Immature natural killer cell (primary cell): Measurements from ENCODE around the gene LRPAP1. TPM values are rescaled to one million over a fixed set of nuclear protein-coding genes. Genes with fewer than 3 reads are reported as not detected.

Experiments used
- DNase-seq, 3 donors: peaks; one replicate each; pipeline ENCODE4 v3.0.0; 2022; ENCODE audit warnings: mixed read lengths in 1 of 3
- H3K27ac Mint-ChIP-seq, 6 donors: one replicate each; pipeline ENCODE4 v1.8.0; 2020; ENCODE audit warnings: mixed read lengths in 6 of 6, mild to moderate bottlenecking in 5 of 6, inconsistent platforms in 4 of 6, moderate library complexity in 3 of 6
- H3K27me3 Mint-ChIP-seq, 3 donors: one replicate each; pipeline ENCODE4 v1.8.0; 2020 to 2021; ENCODE audit warnings: low read depth in 3 of 3, mild to moderate bottlenecking in 3 of 3, mixed read lengths in 3 of 3, moderate library complexity in 3 of 3, inconsistent platforms in 1 of 3
- H3K36me3 Mint-ChIP-seq, 3 donors: one replicate each; pipeline ENCODE4 v1.8.0; 2020; ENCODE audit warnings: mixed read lengths in 3 of 3, inconsistent platforms in 2 of 3, mild to moderate bottlenecking in 2 of 3
- H3K4me1 Mint-ChIP-seq, 2 donors: one replicate each; pipeline ENCODE4 v1.8.0; 2020; ENCODE audit warnings: inconsistent platforms in 2 of 2, mild to moderate bottlenecking in 2 of 2, mixed read lengths in 2 of 2, moderate library complexity in 1 of 2
- H3K4me3 Mint-ChIP-seq, 5 donors: one replicate each; pipeline ENCODE4 v1.8.0; 2020; ENCODE audit warnings: mild to moderate bottlenecking in 5 of 5, mixed read lengths in 5 of 5, inconsistent platforms in 3 of 5, moderate library complexity in 3 of 5
- H3K9me3 Mint-ChIP-seq, 6 donors: one replicate each; pipeline ENCODE4 v1.8.0; 2020; ENCODE audit warnings: mild to moderate bottlenecking in 6 of 6, mixed read lengths in 6 of 6, inconsistent platforms in 4 of 6, moderate library complexity in 3 of 6
- polyA plus RNA-seq, 3 donors: library from polyadenylated mRNA; unstranded; fragments of 300-500 nt; fragmentation: Illumina TruSeq; gene quantifications; one replicate each; pipeline ENCODE4 v1.2.3, GENCODE V29; 2021

The LRPAP1 gene
- polyA plus RNA-seq, 3 donors from 2014 or later = 98.7 to 185 (median 148) TPM

DNA sequence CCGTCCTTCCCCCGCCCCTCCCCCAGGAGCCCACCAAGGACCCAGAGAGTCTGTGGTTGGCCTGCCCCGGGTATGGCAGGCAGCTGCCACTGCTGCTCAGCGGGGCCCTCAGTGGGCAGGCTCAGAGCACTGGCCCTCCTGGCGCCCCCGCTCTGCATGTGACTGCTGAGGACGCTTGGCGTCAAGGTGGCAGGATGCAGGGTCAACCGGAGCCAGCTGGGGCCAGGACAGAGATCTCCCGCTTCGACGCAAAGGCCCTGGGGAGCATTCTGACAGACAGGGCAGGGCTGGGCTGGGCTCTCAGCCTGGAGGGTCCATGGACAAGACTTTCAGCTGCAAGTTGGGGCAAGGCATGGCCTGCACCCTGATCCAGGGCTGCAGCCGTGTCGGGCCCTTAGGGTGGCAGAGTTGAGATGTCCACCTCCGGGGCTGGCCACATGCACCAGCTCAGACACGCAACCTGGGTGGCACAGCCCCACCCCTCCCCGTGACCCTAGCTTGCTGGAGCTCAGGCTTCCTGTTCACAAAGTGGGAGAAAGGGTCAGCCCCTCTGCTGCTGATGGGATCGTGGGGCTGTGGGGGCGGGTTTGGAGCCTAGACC, 30.3 kb downstream of the LRPAP1 start:
- peaks cover 0 to 2% (median 0%) of the 10 kb centered on the region in 6 donors for H3K9me3 Mint-ChIP-seq
- no peak overlapping the region for H3K4me3 Mint-ChIP-seq

DNA sequence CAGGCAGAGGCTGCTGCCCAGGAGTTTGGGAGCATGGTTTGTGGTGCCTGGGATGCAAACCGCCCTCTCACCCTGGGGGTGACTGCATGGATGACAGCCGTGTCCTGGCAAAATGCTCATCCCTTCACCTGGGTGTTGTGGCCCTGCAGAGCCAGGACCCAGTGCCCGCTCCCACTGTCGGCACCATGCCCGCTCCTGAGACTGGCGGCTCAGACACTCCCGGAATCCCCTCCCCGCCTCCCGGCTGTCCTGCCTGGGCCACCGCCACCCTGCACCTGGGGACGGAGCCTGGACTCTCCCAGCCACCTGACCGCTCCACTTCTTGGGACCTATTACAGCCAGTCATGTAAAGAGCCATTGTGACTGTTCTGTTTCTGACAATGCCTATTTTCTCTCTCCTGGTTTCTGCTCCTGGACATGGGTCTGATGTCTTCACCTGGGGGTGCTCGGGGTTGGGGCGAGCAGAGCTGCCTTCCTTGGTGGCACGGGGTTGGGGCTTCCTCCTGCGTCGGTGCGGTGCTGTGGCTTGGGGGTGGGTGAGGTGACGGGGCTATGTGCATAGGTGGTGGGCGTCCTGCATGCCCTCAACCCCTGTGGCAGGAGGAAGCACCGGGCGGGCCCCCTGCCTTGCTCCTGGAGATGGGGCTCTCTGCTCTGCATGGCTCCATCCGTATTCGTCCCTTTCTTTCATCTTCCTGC, 30.9 kb downstream of the LRPAP1 start:
- H3K27me3 Mint-ChIP-seq = no peaks in the 10 kb centered on the region
- H3K36me3 Mint-ChIP-seq = peaks cover 3 to 6% (median 4%) of the 10 kb centered on the region in 3 donors
- peaks cover 0 to 2% (median 0%) of the 10 kb centered on the region in 6 donors for H3K9me3 Mint-ChIP-seq
- no peak overlapping the region for H3K4me3 Mint-ChIP-seq
- H3K4me1 Mint-ChIP-seq = peaks cover 8 to 10% of the 10 kb centered on the region in 2 donors
- H3K27ac Mint-ChIP-seq = no peak overlapping the region
- no peak for DNase-seq

More for the DNA sequence above, 30.3 kb downstream of the LRPAP1 start:
- Mint-ChIP-seq H3K4me1 (peaks cover 8% of the 10 kb centered on the region in 2 donors), H3K27me3 (no peaks in the 10 kb centered on the region), H3K36me3 (peaks cover 3 to 7% (median 6%) of the 10 kb centered on the region in 3 donors), H3K27ac (no peak overlapping the region)
- no peak for DNase-seq

DNA sequence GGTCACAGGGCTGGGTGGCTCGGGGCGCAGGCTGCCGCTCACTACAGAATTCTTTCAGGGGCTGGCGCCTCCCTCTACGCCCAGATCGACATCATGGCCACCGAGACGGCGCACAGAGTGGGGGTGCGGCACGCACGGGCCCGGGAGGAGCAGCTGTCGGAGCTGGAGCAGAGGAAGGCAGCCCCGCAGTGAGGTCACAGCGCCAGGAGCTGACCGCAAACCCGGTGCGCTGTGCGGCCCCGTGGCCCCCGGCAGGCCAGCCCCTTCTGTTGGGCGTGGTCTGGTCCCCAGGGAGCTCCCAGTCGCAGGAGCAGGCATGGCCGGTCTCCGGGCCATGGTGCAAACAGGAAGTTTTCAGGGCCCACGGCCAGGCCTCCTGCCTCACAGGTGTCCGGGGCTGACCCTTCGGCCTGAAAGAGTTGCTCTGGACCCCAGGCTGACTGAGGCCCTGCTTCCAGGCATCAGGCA, 31.6 kb downstream of the LRPAP1 start:
- DNase-seq = no peak
- H3K36me3 Mint-ChIP-seq = peaks cover 3 to 6% (median 4%) of the 10 kb centered on the region in 3 donors
- no peak overlapping the region for H3K4me3 Mint-ChIP-seq
- H3K4me1 Mint-ChIP-seq = peaks cover 8 to 11% of the 10 kb centered on the region in 2 donors
- H3K27me3 Mint-ChIP-seq = no peaks in the 10 kb centered on the region
- peaks cover 0 to 2% (median 0%) of the 10 kb centered on the region in 6 donors for H3K9me3 Mint-ChIP-seq
- H3K27ac Mint-ChIP-seq = no peak overlapping the region

DNA sequence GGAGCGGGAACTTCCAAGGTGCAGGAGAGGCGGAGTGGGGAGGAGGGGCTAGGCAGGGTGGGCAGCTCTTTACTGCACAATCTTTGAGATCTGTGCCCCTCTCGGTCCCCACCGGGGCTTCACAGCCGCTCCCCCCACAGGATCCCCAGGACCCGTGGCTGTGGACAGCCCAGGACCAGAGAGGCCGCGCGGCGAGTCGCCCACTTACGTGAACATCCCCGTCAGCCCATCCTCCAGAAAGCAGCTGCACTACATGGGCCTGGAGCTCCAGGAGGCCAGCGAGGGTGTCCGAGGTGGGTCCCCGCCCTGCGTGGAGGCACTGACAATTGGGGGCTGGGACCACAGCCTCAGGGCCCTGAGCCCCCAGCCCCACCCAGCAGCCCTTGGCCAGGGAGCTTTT, 32.1 kb downstream of the LRPAP1 start:
- Mint-ChIP-seq H3K27me3 (no peaks in the 10 kb centered on the region), H3K9me3 (no peaks in the 10 kb centered on the region), H3K36me3 (peaks cover 3 to 6% (median 4%) of the 10 kb centered on the region in 3 donors), H3K4me1 (peaks cover 8 to 11% of the 10 kb centered on the region in 2 donors), H3K4me3 (no peak overlapping the region), H3K27ac (no peak overlapping the region)
- no peak for DNase-seq

DNA sequence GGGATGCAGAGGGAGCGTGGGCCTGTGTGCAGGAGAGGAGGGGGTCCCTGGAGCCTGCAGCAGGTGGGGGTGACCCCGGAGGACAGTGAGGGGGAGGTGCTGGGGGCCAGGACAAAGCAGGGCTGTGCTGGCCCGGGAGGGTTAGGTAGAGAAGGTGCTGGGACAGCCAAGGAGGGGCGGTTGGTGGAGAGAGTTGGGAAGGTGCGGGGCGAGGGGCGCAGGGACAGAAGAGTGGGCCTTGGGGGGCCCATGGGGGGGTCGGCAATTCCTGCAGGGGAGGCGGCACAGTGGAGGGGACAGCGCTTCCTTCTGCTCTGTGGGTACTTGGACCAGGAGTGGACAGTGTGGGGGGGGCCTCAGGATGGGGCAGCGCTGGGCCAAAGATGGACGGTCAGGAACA, 32.5 kb downstream of the LRPAP1 start:
- Mint-ChIP-seq H3K27me3 (no peaks in the 10 kb centered on the region), H3K9me3 (no peaks in the 10 kb centered on the region), H3K36me3 (peaks cover 3 to 6% (median 4%) of the 10 kb centered on the region in 3 donors), H3K27ac (no peak overlapping the region), H3K4me3 (no peak overlapping the region), H3K4me1 (peaks cover 8 to 11% of the 10 kb centered on the region in 2 donors)
- no peak for DNase-seq

DNA sequence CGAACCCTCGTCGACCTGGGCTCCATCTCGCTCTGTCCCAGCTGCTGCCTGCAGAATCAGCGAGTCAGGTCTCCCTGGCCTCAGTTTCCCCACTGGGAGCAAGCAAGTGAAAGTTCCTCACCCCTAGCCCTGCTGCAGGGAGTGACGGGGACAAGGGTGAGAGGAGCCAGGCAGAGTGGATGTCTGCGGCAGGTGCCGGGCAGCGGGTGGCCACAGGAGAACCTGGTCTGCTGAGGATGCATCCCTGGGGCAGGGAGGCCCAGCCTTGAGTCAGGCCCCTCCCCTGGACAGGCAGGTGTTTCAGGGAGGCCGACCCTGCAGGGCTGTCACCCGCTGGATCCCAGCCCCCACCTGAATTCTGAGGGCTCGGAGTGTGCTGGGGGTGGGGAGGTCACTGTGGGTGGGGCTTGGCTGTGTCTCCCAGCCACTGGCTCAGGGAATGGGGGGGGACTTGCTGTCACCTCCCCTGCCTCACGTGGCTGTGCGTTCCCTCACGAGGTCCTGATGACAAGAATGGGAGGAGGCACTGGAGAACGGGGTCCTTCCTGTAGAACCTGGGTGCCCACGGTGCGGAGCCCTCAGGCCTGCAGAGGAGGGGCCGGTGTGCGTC, 33.2 kb downstream of the LRPAP1 start:
- no peaks in the 10 kb centered on the region for H3K27me3 Mint-ChIP-seq
- no peak overlapping the region for H3K4me3 Mint-ChIP-seq
- no peaks in the 10 kb centered on the region for H3K9me3 Mint-ChIP-seq
- no peak for DNase-seq
- H3K36me3 Mint-ChIP-seq = peaks cover 3 to 6% (median 4%) of the 10 kb centered on the region in 3 donors
- peaks cover 8 to 11% of the 10 kb centered on the region in 2 donors for H3K4me1 Mint-ChIP-seq
- H3K27ac Mint-ChIP-seq = no peak overlapping the region

DNA sequence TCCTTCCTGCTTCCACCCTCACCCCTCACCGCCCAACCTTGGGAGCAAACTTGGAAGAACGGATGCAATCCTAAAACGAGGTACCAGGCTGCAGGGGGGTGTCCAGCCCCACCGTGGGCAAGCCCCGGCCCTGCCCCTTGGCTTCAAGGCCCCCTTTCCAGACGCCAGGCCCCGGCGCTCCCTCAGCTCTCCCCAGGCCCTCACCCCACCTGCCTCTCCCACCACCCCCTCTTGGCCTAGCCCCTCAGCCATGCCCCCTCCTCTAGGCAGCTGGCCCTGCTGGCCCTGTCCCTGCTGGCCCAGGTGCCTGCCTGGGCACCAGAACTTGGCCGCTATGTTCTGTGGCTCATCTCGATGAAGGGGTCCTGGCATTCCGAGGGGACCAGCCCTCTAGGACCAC, 33.8 kb downstream of the LRPAP1 start:
- DNase-seq = no peak
- H3K4me1 Mint-ChIP-seq = peaks cover 3 to 8% of the 10 kb centered on the region in 2 donors
- no peaks in the 10 kb centered on the region for H3K27me3 Mint-ChIP-seq
- H3K9me3 Mint-ChIP-seq = no peaks in the 10 kb centered on the region
- no peak overlapping the region for H3K4me3 Mint-ChIP-seq
- peaks cover under 1 to 2% (median 2%) of the 10 kb centered on the region in 3 donors for H3K36me3 Mint-ChIP-seq
- no peak overlapping the region for H3K27ac Mint-ChIP-seq

DNA sequence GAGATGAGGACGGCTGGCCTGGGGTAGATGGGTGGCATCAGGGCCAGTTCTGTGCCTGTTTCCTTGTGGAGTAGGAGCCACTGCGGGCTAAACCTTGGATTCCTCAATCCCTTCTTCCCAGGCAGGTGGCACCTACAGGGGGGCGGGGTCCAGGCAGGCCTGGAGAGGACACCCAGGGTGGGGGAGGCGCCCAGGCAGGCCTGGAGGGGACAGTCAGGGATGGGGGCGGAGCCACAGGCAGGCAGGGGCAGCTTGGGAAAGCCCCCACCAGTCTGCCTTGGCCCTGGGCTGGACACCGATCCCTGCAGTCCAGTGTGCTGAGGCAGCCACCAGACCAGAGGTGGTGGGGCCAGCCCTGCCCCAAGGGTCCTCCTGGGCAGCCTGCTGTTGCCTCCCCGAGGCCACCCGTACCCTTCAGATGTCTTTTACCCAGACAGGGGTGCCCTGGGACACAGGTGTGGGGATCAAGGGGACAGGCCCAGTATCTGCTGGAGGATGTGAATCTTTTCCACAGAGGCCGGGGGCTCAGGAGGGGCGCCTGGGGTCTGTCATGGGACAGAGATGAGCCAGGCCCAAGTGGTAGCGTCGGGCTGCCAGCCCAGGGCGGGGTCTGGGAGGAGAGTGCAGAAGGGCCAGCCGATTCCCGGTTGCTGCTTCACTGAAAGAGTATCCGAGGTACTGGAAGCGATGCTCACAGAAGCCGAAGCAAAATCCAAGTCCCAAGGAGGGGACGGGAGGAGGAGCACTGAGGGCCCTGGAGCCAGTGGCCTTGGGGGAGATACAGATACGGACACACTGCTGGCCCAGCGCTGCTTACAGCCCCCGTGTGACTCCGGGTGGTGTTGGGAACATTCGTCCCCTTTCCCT, 34.5 kb downstream of the LRPAP1 start:
- H3K27ac Mint-ChIP-seq = no peak overlapping the region
- no peak for DNase-seq
- no peak overlapping the region for H3K4me3 Mint-ChIP-seq
- no peaks in the 10 kb centered on the region for H3K27me3 Mint-ChIP-seq
- no peaks in the 10 kb centered on the region for H3K9me3 Mint-ChIP-seq
- H3K4me1 Mint-ChIP-seq = peaks cover 0 to 6% of the 10 kb centered on the region in 2 donors
- no peaks in the 10 kb centered on the region for H3K36me3 Mint-ChIP-seq

DNA sequence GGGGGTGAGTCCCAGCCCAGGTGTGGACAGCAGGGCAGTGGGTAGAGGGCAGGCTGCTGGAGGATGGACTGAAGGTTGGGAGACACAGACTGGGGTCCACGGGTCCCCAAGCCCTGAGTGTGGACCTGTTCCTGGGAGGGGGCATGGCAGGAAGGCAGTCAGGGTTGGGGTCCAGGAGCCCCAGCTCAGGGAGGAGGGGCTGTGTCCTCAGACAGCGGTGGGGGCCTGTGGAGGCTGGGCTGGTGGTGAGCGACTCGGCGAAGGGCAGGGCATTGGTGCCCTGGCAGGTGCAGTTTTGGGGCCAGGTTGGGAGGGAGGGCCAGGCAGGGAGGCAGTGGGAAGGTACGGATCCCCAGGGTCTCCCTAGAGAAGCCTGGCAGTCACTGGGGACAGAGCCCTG, 35.1 kb downstream of the LRPAP1 start:
- Mint-ChIP-seq H3K36me3 (no peaks in the 10 kb centered on the region), H3K27me3 (no peaks in the 10 kb centered on the region), H3K27ac (no peak overlapping the region), H3K9me3 (no peaks in the 10 kb centered on the region), H3K4me1 (peaks cover 0 to 6% of the 10 kb centered on the region in 2 donors), H3K4me3 (no peak overlapping the region)
- DNase-seq = no peak

DNA sequence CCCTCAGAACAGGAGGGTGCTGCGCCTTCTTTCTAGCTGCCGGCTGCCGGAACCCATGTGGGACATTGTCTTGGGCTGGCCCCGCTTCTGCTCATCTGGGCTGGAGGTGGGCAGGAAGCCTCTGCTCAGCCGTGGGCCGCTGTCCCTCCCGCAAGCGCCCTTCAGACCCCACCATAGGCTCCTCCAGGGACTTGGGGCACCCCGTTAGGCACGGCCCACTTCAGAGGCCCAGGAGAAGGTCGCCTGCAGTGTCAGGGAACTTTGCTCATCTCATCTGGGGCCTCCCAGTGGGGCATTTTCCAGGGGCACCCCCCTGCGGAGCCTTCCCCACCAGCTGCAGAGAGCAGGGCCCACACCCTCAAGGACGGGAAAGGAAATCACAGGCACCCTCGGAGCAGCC, 36.2 kb downstream of the LRPAP1 start:
- Mint-ChIP-seq H3K27ac (no peak overlapping the region), H3K27me3 (peaks cover 0 to 2% (median 0%) of the 10 kb centered on the region in 3 donors), H3K4me3 (no peak overlapping the region), H3K4me1 (peaks cover 0 to 7% of the 10 kb centered on the region in 2 donors), H3K36me3 (peaks cover 0 to 5% (median 5%) of the 10 kb centered on the region in 3 donors), H3K9me3 (no peaks in the 10 kb centered on the region)
- no peak for DNase-seq

DNA sequence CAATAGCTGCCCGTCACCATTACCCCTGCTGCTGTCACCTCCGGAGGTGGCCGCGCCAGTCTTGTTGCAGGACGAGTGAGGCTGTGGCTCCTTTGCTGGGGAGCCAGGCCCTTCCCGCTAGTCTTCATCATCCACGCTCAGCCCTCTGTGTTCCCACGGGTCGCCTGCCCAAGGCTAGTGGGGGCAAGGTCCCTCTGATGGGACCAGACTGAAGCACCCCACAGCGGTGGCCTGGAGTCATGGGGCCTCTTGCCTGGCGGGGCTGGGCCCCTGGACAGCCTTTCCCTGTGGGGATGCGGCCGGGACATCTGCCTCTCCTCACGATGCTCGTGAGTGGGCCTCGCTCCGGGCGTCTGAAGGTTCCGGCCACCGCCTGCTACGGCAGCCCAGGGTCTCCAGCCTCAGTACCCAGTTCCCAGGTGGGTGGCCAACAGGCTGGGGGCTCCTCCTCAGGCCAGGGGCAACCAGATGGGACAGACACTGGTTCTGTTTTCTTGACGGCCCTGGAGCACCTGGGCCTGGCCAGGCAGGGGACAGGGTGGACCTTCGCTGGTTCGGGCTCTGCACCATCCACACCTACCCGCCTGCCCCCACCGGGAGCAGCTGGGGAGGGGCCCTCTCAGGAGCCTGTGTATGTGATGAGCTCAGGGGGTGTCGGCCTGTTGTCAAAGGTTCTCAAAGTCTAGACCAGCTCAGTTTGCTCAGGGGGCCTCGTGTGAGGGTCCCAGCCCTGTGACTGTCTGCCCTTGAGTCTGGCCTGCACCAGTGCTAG, 36.8 kb downstream of the LRPAP1 start:
- peaks cover 0 to 2% (median 0%) of the 10 kb centered on the region in 3 donors for H3K27me3 Mint-ChIP-seq
- no peak overlapping the region for H3K4me3 Mint-ChIP-seq
- no peak overlapping the region for H3K27ac Mint-ChIP-seq
- peaks cover 0 to 7% of the 10 kb centered on the region in 2 donors for H3K4me1 Mint-ChIP-seq
- DNase-seq = no peak
- H3K9me3 Mint-ChIP-seq = no peaks in the 10 kb centered on the region
- H3K36me3 Mint-ChIP-seq = peaks cover 0 to 5% (median 5%) of the 10 kb centered on the region in 3 donors

DNA sequence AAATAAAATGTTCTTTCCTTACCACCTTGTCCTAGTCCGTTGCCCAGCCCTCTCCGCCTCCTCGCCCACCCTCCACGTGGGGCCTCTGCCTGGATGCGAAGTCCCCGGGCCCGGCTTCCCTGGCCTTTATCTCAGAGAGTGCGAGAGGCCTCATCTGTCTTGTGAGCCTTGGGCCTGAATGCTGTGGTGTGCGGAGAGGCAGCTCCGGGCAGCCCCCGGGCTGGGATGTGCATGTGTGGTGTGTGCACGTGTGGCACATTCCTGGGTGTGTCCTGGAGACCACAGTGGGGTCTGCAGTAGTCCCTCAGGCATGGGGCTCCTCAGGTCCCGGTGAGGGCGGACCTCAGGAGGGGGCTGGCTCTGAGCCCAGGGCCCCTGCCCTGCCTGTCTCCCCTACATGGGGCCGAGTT, 37.8 kb downstream of the LRPAP1 start:
- Mint-ChIP-seq H3K4me1 (peaks cover 0 to 7% of the 10 kb centered on the region in 2 donors), H3K27me3 (peaks cover 0 to 2% (median 0%) of the 10 kb centered on the region in 3 donors), H3K27ac (no peak overlapping the region), H3K9me3 (no peaks in the 10 kb centered on the region), H3K4me3 (no peak overlapping the region), H3K36me3 (peaks cover 0 to 5% (median 5%) of the 10 kb centered on the region in 3 donors)
- no peak for DNase-seq
